Measurements from ENCODE around the gene SDCCAG8.

The SDCCAG8 gene

GRCh38 chr1:243390162-243390791, 134.4 kb downstream of the SDCCAG8 start:
- DNase-seq (ENCODE audit: low read depth in 2 of 2, low spot score in 1 of 2): no peak

- DNase-seq (ENCODE audit: low read depth in 2 of 2, low spot score in 1 of 2): no peak
Observed at GRCh38 chr1:243391355-243391754, 135.5 kb downstream of the SDCCAG8 start.

- DNase-seq (ENCODE audit: low read depth in 2 of 2, low spot score in 1 of 2): no peak
Observed at GRCh38 chr1:243393096-243393495, 137.3 kb downstream of the SDCCAG8 start.

GRCh38 chr1:243394066-243394465, 138.2 kb downstream of the SDCCAG8 start:
- DNase-seq (ENCODE audit: low read depth in 2 of 2, low spot score in 1 of 2): no peak

- no peak for DNase-seq (ENCODE audit: low read depth in 2 of 2, low spot score in 1 of 2)
Observed at GRCh38 chr1:243394601-243395464, 139.0 kb downstream of the SDCCAG8 start.

GRCh38 chr1:243396424-243396823, 140.6 kb downstream of the SDCCAG8 start:
- no peak for DNase-seq (ENCODE audit: low read depth in 2 of 2, low spot score in 1 of 2)

- no peak for DNase-seq (ENCODE audit: low read depth in 2 of 2, low spot score in 1 of 2)
Observed at GRCh38 chr1:243396876-243397275, 141.0 kb downstream of the SDCCAG8 start.

- no peak for DNase-seq (ENCODE audit: low read depth in 2 of 2, low spot score in 1 of 2)
Observed at GRCh38 chr1:243397613-243398321, 141.9 kb downstream of the SDCCAG8 start.

GRCh38 chr1:243399561-243400155, 143.8 kb downstream of the SDCCAG8 start:
- no peak for DNase-seq (ENCODE audit: low read depth in 2 of 2, low spot score in 1 of 2)

GRCh38 chr1:243402868-243403267, 147.0 kb downstream of the SDCCAG8 start:
- DNase-seq (ENCODE audit: low read depth in 2 of 2, low spot score in 1 of 2): no peak

GRCh38 chr1:243406424-243406823, 150.6 kb downstream of the SDCCAG8 start:
- DNase-seq (ENCODE audit: low read depth in 2 of 2, low spot score in 1 of 2): no peak

- DNase-seq (ENCODE audit: low read depth in 2 of 2, low spot score in 1 of 2): no peak
Observed at GRCh38 chr1:243407284-243408018, 151.6 kb downstream of the SDCCAG8 start.

- no peak for DNase-seq (ENCODE audit: low read depth in 2 of 2, low spot score in 1 of 2)
Observed at GRCh38 chr1:243408479-243408878, 152.6 kb downstream of the SDCCAG8 start.

GRCh38 chr1:243409284-243409683, 153.4 kb downstream of the SDCCAG8 start:
- no peak for DNase-seq (ENCODE audit: low read depth in 2 of 2, low spot score in 1 of 2)

GRCh38 chr1:243411472-243411871, 155.6 kb downstream of the SDCCAG8 start:
- no peak for DNase-seq (ENCODE audit: low read depth in 2 of 2, low spot score in 1 of 2)

- DNase-seq (ENCODE audit: low read depth in 2 of 2, low spot score in 1 of 2): no peak
Observed at GRCh38 chr1:243413431-243414151, 157.8 kb downstream of the SDCCAG8 start.

- no peak for DNase-seq (ENCODE audit: low read depth in 2 of 2, low spot score in 1 of 2)
Observed at GRCh38 chr1:243414152-243414494, 158.3 kb downstream of the SDCCAG8 start.

- DNase-seq (ENCODE audit: low read depth in 2 of 2, low spot score in 1 of 2): no peak
Observed at GRCh38 chr1:243415663-243416408, 160.0 kb downstream of the SDCCAG8 start.

GRCh38 chr1:243416495-243416894, 160.7 kb downstream of the SDCCAG8 start:
- no peak for DNase-seq (ENCODE audit: low read depth in 2 of 2, low spot score in 1 of 2)

Data from stimulated activated CD8-positive, alpha-beta memory T cell treated with anti-CD3 and anti-CD28 coated beads, Interleukin-4, amount 100 ng/mL, for 4 hours (primary cell).